Mucosa of rectum (tissue), 2 donors: ENCODE data around the gene IKZF1.

Source experiments
- H3K27ac ChIP-seq, 2 donors: one replicate each; pipeline ENCODE4 v1.7.0; 2013; ENCODE audit warnings: inconsistent platforms in 2 of 2, low read depth in 2 of 2, low read length in 2 of 2
- H3K27me3 ChIP-seq, 2 donors: one replicate each; pipeline ENCODE4 v1.7.0; 2013; ENCODE audit warnings: low read length in 2 of 2; ENCODE audit not compliant: control insufficient read depth in 2 of 2, insufficient read depth in 2 of 2
- H3K36me3 ChIP-seq, 2 donors: one replicate each; pipeline ENCODE4 v1.7.0; 2013; ENCODE audit warnings: low read length in 2 of 2; ENCODE audit not compliant: control insufficient read depth in 2 of 2, insufficient read depth in 2 of 2
- H3K4me1 ChIP-seq, 2 donors: one replicate each; pipeline ENCODE4 v1.7.0; 2013; ENCODE audit warnings: low read length in 2 of 2, mild to moderate bottlenecking in 1 of 2; ENCODE audit not compliant: control insufficient read depth in 2 of 2, insufficient read depth in 2 of 2
- H3K4me3 ChIP-seq, 2 donors: one replicate each; pipeline ENCODE4 v1.7.0; 2013; ENCODE audit warnings: low read length in 2 of 2
- H3K9ac ChIP-seq, 2 donors: one replicate each; pipeline ENCODE4 v1.7.0; 2013; ENCODE audit warnings: low read length in 2 of 2, low read depth in 1 of 2, mild to moderate bottlenecking in 1 of 2
- H3K9me3 ChIP-seq, 2 donors: one replicate each; pipeline ENCODE4 v1.7.0; 2013; ENCODE audit warnings: low read length in 2 of 2; ENCODE audit not compliant: control insufficient read depth in 2 of 2
- donor health status: healthy.
- donor health status: Normal muscosa, but diverticular disease.

IKZF1 gene

GRCh38 chr7:50416527-50417182 is 112.1 kb downstream of the IKZF1 start:
- peaks cover 0 to 6% of the 10 kb centered on the region in 2 donors for H3K4me1 ChIP-seq
- H3K9me3 ChIP-seq: no peaks in the 10 kb centered on the region
- H3K4me3 ChIP-seq: no peak overlapping the region
- H3K27me3 ChIP-seq: no peaks in the 10 kb centered on the region
- H3K27ac ChIP-seq: no peak overlapping the region
- H3K9ac ChIP-seq: no peak overlapping the region
- no peaks in the 10 kb centered on the region for H3K36me3 ChIP-seq

GRCh38 chr7:50418086-50418515 is 113.6 kb downstream of the IKZF1 start:
- no peaks in the 10 kb centered on the region for H3K36me3 ChIP-seq
- no peak overlapping the region for H3K4me3 ChIP-seq
- no peaks in the 10 kb centered on the region for H3K27me3 ChIP-seq
- no peak overlapping the region for H3K9ac ChIP-seq
- peaks cover 0 to 6% of the 10 kb centered on the region in 2 donors for H3K4me1 ChIP-seq
- H3K9me3 ChIP-seq: no peaks in the 10 kb centered on the region
- H3K27ac ChIP-seq: no peak overlapping the region

- Histone ChIP-seq H3K9me3 (no peaks in the 10 kb centered on the region), H3K27me3 (no peaks in the 10 kb centered on the region), H3K9ac (no peak overlapping the region), H3K4me3 (no peak overlapping the region), H3K27ac (no peak overlapping the region), H3K36me3 (no peaks in the 10 kb centered on the region), H3K4me1 (peaks cover 0 to 6% of the 10 kb centered on the region in 2 donors)
Observed at GRCh38 chr7:50418526-50419290, 114.2 kb downstream of the IKZF1 start.

GRCh38 chr7:50421043-50421442 is 116.5 kb downstream of the IKZF1 start:
- Histone ChIP-seq H3K9me3 (no peaks in the 10 kb centered on the region), H3K4me1 (peaks cover 0 to 3% of the 10 kb centered on the region in 2 donors), H3K27me3 (no peaks in the 10 kb centered on the region), H3K4me3 (no peak overlapping the region), H3K9ac (no peak overlapping the region), H3K27ac (no peak overlapping the region), H3K36me3 (no peaks in the 10 kb centered on the region)

GRCh38 chr7:50422858-50423257 is 118.3 kb downstream of the IKZF1 start:
- Histone ChIP-seq H3K9ac (no peak overlapping the region), H3K9me3 (no peaks in the 10 kb centered on the region), H3K36me3 (no peaks in the 10 kb centered on the region), H3K4me3 (no peak overlapping the region), H3K4me1 (no peaks in the 10 kb centered on the region), H3K27me3 (no peaks in the 10 kb centered on the region), H3K27ac (no peak overlapping the region)

GRCh38 chr7:50423860-50424259 is 119.3 kb downstream of the IKZF1 start:
- Histone ChIP-seq H3K9me3 (no peaks in the 10 kb centered on the region), H3K4me1 (no peaks in the 10 kb centered on the region), H3K9ac (no peak overlapping the region), H3K27me3 (no peaks in the 10 kb centered on the region), H3K36me3 (no peaks in the 10 kb centered on the region), H3K27ac (no peak overlapping the region), H3K4me3 (no peak overlapping the region)

GRCh38 chr7:50425318-50425717 is 120.8 kb downstream of the IKZF1 start:
- H3K9ac ChIP-seq: no peak overlapping the region
- H3K4me1 ChIP-seq: no peaks in the 10 kb centered on the region
- H3K27ac ChIP-seq: no peak overlapping the region
- no peaks in the 10 kb centered on the region for H3K9me3 ChIP-seq
- no peaks in the 10 kb centered on the region for H3K27me3 ChIP-seq
- H3K4me3 ChIP-seq: no peak overlapping the region
- no peaks in the 10 kb centered on the region for H3K36me3 ChIP-seq

GRCh38 chr7:50426280-50427045 is 121.9 kb downstream of the IKZF1 start:
- no peaks in the 10 kb centered on the region for H3K27me3 ChIP-seq
- H3K9me3 ChIP-seq: no peaks in the 10 kb centered on the region
- no peak overlapping the region for H3K27ac ChIP-seq
- no peaks in the 10 kb centered on the region for H3K4me1 ChIP-seq
- no peak overlapping the region for H3K4me3 ChIP-seq
- H3K36me3 ChIP-seq: no peaks in the 10 kb centered on the region
- no peak overlapping the region for H3K9ac ChIP-seq

GRCh38 chr7:50427518-50427917 is 123.0 kb downstream of the IKZF1 start:
- H3K9me3 ChIP-seq: no peaks in the 10 kb centered on the region
- H3K27me3 ChIP-seq: no peaks in the 10 kb centered on the region
- no peaks in the 10 kb centered on the region for H3K4me1 ChIP-seq
- no peaks in the 10 kb centered on the region for H3K36me3 ChIP-seq
- no peak overlapping the region for H3K4me3 ChIP-seq
- no peak overlapping the region for H3K27ac ChIP-seq
- H3K9ac ChIP-seq: no peak overlapping the region

- Histone ChIP-seq H3K9ac (no peak overlapping the region), H3K4me3 (no peak overlapping the region), H3K9me3 (no peaks in the 10 kb centered on the region), H3K36me3 (no peaks in the 10 kb centered on the region), H3K27ac (no peak overlapping the region), H3K27me3 (no peaks in the 10 kb centered on the region), H3K4me1 (no peaks in the 10 kb centered on the region)
Observed at GRCh38 chr7:50428911-50429310, 124.4 kb downstream of the IKZF1 start.
